ENCODE measurements around the gene OR2B2. TPM values are rescaled to one million over a fixed set of nuclear protein-coding genes. Genes with fewer than 3 reads are reported as not detected.

The OR2B2 gene
- total and polyA plus RNA-seq, 12 donors, result not detected

GRCh38 chr6:27924179-27924578 lies 12.0 kb upstream of the OR2B2 start:
- no peaks in the 10 kb centered on the region for H3K9me3 ChIP-seq (replicated peaks in 1 of 3)
- DNase-seq, result no peak
- H3K27me3 ChIP-seq, result no peaks in the 10 kb centered on the region
- no peak for TF ChIP-seq CTCF (IDR thresholded peaks at IDR 0.05)
- no peak for TF ChIP-seq POLR2A (IDR thresholded peaks at IDR 0.05)
- intact Hi-C loops (cut with DNase I), result no loop called here
- no peak overlapping the region for H3K4me3 ChIP-seq
- WGBS, 4 donors, result 74 to 91% (median 78%) methylated on average over 6 of the region's 6 CpGs
- H3K27ac ChIP-seq, result no peak overlapping the region
- H3K4me1 ChIP-seq (replicated peaks in 1 of 2), result no peaks in the 10 kb centered on the region
- no peaks in the 10 kb centered on the region for H3K36me3 ChIP-seq (replicated peaks in 1 of 2)

- H3K9me3 ChIP-seq (replicated peaks in 1 of 3), result no peaks in the 10 kb centered on the region
- no peaks in the 10 kb centered on the region for H3K36me3 ChIP-seq (replicated peaks in 1 of 2)
These were observed 10.8 kb upstream of the OR2B2 start for GRCh38 chr6:27922949-27923348.

GRCh38 chr6:27908017-27908416 lies 4.2 kb downstream of the OR2B2 start:
- no peak for DNase-seq
- no peak overlapping the region for H3K27ac ChIP-seq
- no peak overlapping the region for H3K4me3 ChIP-seq
- no peaks in the 10 kb centered on the region for H3K4me1 ChIP-seq (replicated peaks in 1 of 2)
- TF ChIP-seq POLR2A (IDR thresholded peaks at IDR 0.05), result no peak
- no peak for TF ChIP-seq CTCF (IDR thresholded peaks at IDR 0.05)
- H3K9me3 ChIP-seq (replicated peaks in 1 of 3), result no peaks in the 10 kb centered on the region
- 64 to 76% (median 74%) methylated on average over 1 of the region's 1 CpG for WGBS, 4 donors
- no peaks in the 10 kb centered on the region for H3K36me3 ChIP-seq (replicated peaks in 1 of 2)
- intact Hi-C loops (cut with DNase I), result loop anchor here in 1 of 2 donors (10.0 kb wide), 1 partner anchor 447 kb away; no protein-coding TSS in a partner anchor
- H3K27me3 ChIP-seq, result no peaks in the 10 kb centered on the region

More at GRCh38 chr6:27922949-27923348, 10.8 kb upstream of the OR2B2 start:
- TF ChIP-seq POLR2A (IDR thresholded peaks at IDR 0.05) (no peak), CTCF (IDR thresholded peaks at IDR 0.05) (no peak)
- no peak overlapping the region for H3K27ac ChIP-seq
- no peaks in the 10 kb centered on the region for H3K27me3 ChIP-seq
- H3K4me3 ChIP-seq, result no peak overlapping the region
- intact Hi-C loops (cut with DNase I), result no loop called here
- DNase-seq, result no peak
- H3K4me1 ChIP-seq (replicated peaks in 1 of 2), result no peaks in the 10 kb centered on the region

- 1 to 2% (median 1%) methylated on average over 38 of the region's 38 CpGs for WGBS, 4 donors
- no peaks in the 10 kb centered on the region for H3K36me3 ChIP-seq (replicated peaks in 1 of 2)
- peak overlapping the region; percentile 59 to 91 (median 84) for H3K27ac ChIP-seq
- intact Hi-C loops (cut with DNase I), result loop anchor here in 1 of 2 donors (10.0 kb wide), 1 partner anchor 452 kb away; no protein-coding TSS in a partner anchor
- no peaks in the 10 kb centered on the region for H3K27me3 ChIP-seq
- H3K4me1 ChIP-seq (replicated peaks in 1 of 2), result no peaks in the 10 kb centered on the region
- no peaks in the 10 kb centered on the region for H3K9me3 ChIP-seq (replicated peaks in 1 of 3)
- H3K4me3 ChIP-seq, result peak overlapping the region in 3 of 4 donors; percentile 46 to 85 (median 56)
- no peak for TF ChIP-seq POLR2A (IDR thresholded peaks at IDR 0.05)
- peak in 1 of 6 experiments; percentile 10 for TF ChIP-seq CTCF (IDR thresholded peaks at IDR 0.05)
- DNase-seq, result peak; percentile 75 to 97 (median 86)
These were observed 9.6 kb downstream of the OR2B2 start for GRCh38 chr6:27902335-27903314.
